Stimulated activated naive CD8-positive, alpha-beta T cell treated with anti-CD3 and anti-CD28 coated beads, Interleukin-15, Interleukin-2, amounts not matched to agents 100 ng/mL and 50 ng/mL, for 24 hours (primary cell): Measurements from ENCODE around the gene NADSYN1.

Experiments
- H3K27ac Mint-ChIP-seq: one replicate; pipeline ENCODE4 v1.8.0; 2021; ENCODE audit warnings: mild to moderate bottlenecking, mixed read lengths
- H3K27me3 Mint-ChIP-seq: one replicate; pipeline ENCODE4 v1.8.0; 2021; ENCODE audit warnings: mixed read lengths
- H3K36me3 Mint-ChIP-seq: one replicate; pipeline ENCODE4 v1.8.0; 2021; ENCODE audit warnings: low read depth, mixed read lengths
- H3K4me1 Mint-ChIP-seq: one replicate; pipeline ENCODE4 v1.8.0; 2021; ENCODE audit warnings: low read depth, mixed read lengths
- H3K4me3 Mint-ChIP-seq: one replicate; pipeline ENCODE4 v1.8.0; 2021; ENCODE audit warnings: mild to moderate bottlenecking, mixed read lengths
- H3K9me3 Mint-ChIP-seq: one replicate; pipeline ENCODE4 v1.8.0; 2021; ENCODE audit warnings: mixed read lengths

NADSYN1 gene

GRCh38 chr11:71496421-71496820, 43.4 kb downstream of the NADSYN1 start:
- peaks cover 4% of the 10 kb centered on the region for H3K4me1 Mint-ChIP-seq
- no peaks in the 10 kb centered on the region for H3K27me3 Mint-ChIP-seq
- no peaks in the 10 kb centered on the region for H3K9me3 Mint-ChIP-seq
- peaks cover 86% of the 10 kb centered on the region for H3K36me3 Mint-ChIP-seq
- no peak overlapping the region for H3K4me3 Mint-ChIP-seq
- no peak overlapping the region for H3K27ac Mint-ChIP-seq

GRCh38 chr11:71498091-71498490, 45.1 kb downstream of the NADSYN1 start:
- no peak overlapping the region for H3K27ac Mint-ChIP-seq
- H3K36me3 Mint-ChIP-seq, result peaks cover 72% of the 10 kb centered on the region
- peaks cover 4% of the 10 kb centered on the region for H3K4me1 Mint-ChIP-seq
- H3K27me3 Mint-ChIP-seq, result no peaks in the 10 kb centered on the region
- H3K4me3 Mint-ChIP-seq, result no peak overlapping the region
- H3K9me3 Mint-ChIP-seq, result no peaks in the 10 kb centered on the region

DNA sequence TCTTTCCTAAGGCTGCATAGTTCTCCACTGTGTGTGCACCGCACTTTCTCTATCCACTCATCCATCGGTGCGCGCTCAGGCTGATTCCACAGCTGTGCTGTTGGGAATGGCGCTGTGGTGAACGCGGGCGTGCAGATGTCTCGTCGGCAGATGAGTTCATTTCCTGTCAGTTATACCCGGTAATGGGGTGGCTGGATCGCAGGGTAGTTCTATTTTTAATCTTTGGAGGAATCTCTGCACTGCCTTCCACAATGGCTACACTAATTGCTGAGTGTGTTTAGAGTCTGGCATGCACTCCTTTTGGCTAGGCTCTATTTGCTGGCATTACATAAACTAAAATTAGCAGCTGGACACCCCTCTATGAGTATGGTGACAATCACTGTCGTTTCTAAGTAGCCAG, 46.1 kb downstream of the NADSYN1 start:
- H3K27me3 Mint-ChIP-seq, result no peaks in the 10 kb centered on the region
- peaks cover 64% of the 10 kb centered on the region for H3K36me3 Mint-ChIP-seq
- H3K9me3 Mint-ChIP-seq, result no peaks in the 10 kb centered on the region
- H3K4me1 Mint-ChIP-seq, result peaks cover 4% of the 10 kb centered on the region
- H3K27ac Mint-ChIP-seq, result no peak overlapping the region
- H3K4me3 Mint-ChIP-seq, result no peak overlapping the region

DNA sequence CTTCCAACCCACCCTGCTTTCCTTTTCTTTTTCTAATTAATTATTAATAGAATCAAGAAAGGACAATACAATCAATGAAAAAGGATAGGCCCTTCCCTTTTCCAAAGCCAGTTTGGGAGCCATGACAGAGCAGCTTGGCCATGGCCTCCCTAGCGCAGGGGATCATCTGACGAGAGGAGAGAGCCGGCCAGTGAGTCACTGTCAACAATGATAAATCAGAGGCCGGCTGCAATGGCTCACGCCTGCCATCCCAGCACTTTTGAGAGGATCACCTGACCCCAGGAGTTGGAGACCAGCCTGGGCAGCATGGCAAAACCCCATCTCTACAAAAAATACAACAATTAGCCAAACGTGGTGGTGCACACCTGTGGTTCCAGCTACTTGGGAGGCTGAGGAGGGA, 46.5 kb downstream of the NADSYN1 start:
- Mint-ChIP-seq H3K4me3 (no peak overlapping the region), H3K9me3 (peaks cover 1% of the 10 kb centered on the region), H3K27ac (no peak overlapping the region), H3K27me3 (no peaks in the 10 kb centered on the region), H3K4me1 (peaks cover 4% of the 10 kb centered on the region), H3K36me3 (peaks cover 62% of the 10 kb centered on the region)

GRCh38 chr11:71500601-71501021, 47.6 kb downstream of the NADSYN1 start:
- Mint-ChIP-seq H3K9me3 (peaks cover 3% of the 10 kb centered on the region), H3K27ac (no peak overlapping the region), H3K4me3 (no peak overlapping the region), H3K4me1 (peaks cover 4% of the 10 kb centered on the region), H3K27me3 (no peaks in the 10 kb centered on the region), H3K36me3 (peaks cover 62% of the 10 kb centered on the region)

DNA sequence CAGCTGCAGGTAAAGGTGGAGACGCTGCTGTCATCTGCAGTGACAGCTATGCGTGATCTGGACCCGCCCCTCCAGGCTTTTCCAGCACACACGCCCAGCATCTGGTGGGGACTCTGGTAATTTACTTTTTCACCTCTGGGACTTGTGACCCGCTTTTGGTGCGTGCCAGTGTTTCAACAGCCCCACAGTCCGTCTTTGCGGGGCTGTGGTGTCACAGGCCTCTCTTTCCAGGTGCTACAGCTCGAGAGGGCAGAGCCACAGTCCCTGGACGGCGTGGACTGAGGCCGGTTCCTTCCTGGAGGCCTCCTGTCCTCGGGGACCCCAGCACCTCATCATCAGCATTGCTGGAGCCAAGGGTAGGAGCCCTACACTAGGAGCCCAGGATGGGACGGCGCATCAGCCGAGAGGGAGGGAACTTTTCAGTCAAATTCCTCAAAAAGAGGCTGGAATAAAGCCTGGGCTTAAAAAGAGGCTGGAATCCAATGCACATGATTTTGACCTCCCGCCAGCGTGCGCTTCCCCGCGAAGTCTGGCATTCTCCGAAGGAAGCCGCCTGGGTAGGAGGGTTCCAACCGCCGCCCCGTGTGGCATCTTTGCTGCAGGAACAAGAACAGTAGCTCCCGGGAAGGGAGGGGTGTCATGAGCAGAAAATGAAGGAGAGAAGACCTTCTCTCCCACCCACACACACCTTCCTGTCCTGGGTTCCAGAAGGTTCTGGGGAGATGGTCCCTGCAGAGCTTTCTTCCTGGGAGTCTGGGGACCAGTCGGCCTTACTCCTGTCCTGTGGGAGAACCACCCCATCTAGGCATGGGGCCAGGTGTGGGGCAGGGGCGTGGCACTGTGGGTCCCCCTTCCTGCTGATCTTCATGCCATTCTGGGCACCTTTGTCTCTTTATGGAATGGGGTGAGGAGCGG, 48.3 kb downstream of the NADSYN1 start:
- no peak overlapping the region for H3K27ac Mint-ChIP-seq
- no peak overlapping the region for H3K4me3 Mint-ChIP-seq
- H3K4me1 Mint-ChIP-seq, result peaks cover 4% of the 10 kb centered on the region
- peaks cover 59% of the 10 kb centered on the region for H3K36me3 Mint-ChIP-seq
- H3K27me3 Mint-ChIP-seq, result no peaks in the 10 kb centered on the region
- H3K9me3 Mint-ChIP-seq, result peaks cover 3% of the 10 kb centered on the region

DNA sequence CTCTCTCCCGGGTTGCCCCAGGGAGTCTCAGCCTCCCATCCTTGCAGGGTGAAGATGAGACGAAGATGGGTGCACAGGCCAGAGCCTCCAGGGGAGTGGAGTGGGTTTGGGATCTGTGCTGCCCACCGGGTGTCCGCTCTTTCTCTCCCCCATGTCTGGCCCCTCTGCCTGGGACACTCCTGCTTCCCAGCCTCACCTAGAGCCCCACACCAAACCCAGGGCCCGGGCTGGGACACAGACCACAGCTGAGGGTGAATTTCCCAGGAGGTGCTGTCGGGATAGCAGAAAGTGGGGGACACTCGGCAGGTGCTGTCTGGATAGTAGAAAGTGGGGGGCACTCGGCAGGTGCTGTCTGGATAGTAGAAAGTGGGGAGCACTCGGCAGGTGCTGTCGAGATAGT, 49.0 kb downstream of the NADSYN1 start:
- Mint-ChIP-seq H3K36me3 (peaks cover 58% of the 10 kb centered on the region), H3K27ac (no peak overlapping the region), H3K9me3 (peaks cover 8% of the 10 kb centered on the region), H3K4me3 (no peak overlapping the region), H3K27me3 (no peaks in the 10 kb centered on the region), H3K4me1 (peaks cover 4% of the 10 kb centered on the region)

DNA sequence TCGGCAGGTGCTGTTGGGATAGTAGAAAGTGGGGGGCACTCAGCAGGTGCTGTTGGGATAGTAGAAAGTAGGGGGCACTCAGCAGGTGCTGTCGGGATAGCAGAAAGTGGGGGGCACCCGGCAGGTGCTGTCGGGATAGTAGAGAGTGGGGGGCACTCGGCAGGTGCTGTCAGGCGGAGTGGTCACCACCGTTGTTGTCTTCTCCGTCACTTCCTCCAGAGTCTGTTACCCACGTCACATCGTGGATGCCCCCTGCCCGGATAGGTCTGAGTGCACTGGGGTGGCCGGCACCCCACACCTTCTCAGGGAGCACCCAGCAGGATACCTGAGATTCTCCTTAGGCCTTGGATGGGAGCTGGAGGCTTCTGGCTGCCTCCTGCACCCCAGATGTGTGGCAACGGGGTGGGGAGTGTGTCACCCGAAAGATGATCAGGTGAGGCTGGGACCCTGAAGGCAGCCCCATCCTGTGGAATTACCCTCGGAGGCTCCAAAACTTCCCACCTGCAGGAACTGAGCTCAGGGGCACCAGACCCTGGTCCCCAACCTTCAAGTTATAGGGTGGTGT, 50.0 kb downstream of the NADSYN1 start:
- H3K4me1 Mint-ChIP-seq, result peaks cover 4% of the 10 kb centered on the region
- peaks cover 11% of the 10 kb centered on the region for H3K9me3 Mint-ChIP-seq
- H3K27me3 Mint-ChIP-seq, result no peaks in the 10 kb centered on the region
- H3K36me3 Mint-ChIP-seq, result peaks cover 52% of the 10 kb centered on the region
- no peak overlapping the region for H3K4me3 Mint-ChIP-seq
- H3K27ac Mint-ChIP-seq, result no peak overlapping the region

DNA sequence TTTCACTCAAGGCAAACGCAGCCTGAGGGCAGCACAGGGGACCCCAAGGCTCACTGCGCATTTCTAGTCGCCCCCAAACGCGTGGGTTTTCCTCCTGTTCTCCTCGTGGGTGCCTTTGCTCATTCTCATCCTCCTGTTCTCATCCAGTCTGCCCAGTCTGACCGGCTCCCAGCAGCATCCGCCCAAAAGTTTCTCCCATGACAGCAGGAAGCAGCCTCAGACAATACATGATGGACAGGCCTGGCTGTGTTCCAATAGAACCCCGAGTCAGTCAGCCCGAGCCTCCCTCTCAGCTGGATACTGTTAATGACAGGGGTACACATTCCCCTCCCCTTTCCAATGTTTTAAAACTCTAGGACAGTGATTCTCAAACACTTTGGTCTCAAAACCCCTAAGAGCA, 51.5 kb downstream of the NADSYN1 start:
- no peaks in the 10 kb centered on the region for H3K4me1 Mint-ChIP-seq
- H3K27ac Mint-ChIP-seq, result no peak overlapping the region
- H3K36me3 Mint-ChIP-seq, result peaks cover 44% of the 10 kb centered on the region
- no peak overlapping the region for H3K4me3 Mint-ChIP-seq
- peaks cover 23% of the 10 kb centered on the region for H3K9me3 Mint-ChIP-seq
- no peaks in the 10 kb centered on the region for H3K27me3 Mint-ChIP-seq

GRCh38 chr11:71505001-71505400, 52.0 kb downstream of the NADSYN1 start:
- Mint-ChIP-seq H3K27ac (no peak overlapping the region), H3K4me1 (no peaks in the 10 kb centered on the region), H3K9me3 (peaks cover 28% of the 10 kb centered on the region), H3K27me3 (no peaks in the 10 kb centered on the region), H3K4me3 (no peak overlapping the region), H3K36me3 (peaks cover 46% of the 10 kb centered on the region)

DNA sequence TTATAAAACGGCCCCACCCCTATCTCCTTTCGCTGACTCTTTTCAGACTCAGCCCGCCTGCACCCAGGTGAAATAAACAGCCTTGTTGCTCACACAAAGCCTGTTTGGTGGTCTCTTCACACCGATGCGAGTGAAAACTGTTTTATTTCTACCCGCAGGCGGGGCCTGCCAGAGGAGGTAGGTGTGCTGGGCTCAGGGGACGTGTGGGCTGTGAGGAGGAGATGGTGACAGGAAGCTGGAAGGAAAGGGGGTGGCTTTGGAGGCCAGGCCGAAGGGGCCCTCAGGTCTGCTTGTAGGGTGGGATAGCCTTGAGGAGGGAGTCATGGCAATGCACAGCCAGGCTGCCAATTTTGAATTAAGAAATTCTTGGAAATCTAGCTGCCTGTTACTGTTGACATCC, 52.8 kb downstream of the NADSYN1 start:
- Mint-ChIP-seq H3K36me3 (peaks cover 38% of the 10 kb centered on the region), H3K27ac (no peak overlapping the region)

DNA sequence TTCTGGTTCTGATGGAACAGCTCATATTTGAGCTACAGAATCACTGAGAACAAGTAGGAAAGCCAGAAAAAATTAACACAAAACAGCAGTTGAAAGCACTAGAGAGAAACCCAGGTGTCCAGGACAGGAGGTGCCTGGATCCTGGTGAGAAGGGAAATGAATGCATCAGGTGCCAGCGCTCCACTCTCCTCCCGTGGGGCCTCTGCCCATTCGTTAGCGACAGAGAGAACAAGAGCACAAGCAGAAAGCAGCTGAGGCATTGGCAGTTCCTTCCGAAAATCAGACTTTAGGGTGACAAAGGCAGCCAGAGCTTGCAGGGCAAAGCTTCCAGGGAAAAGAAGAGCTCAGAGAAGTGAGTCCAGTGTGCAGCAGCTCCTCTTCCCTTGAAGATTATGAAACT, 54.1 kb downstream of the NADSYN1 start:
- Mint-ChIP-seq H3K36me3 (peaks cover 36% of the 10 kb centered on the region), H3K9me3 (peaks cover 30% of the 10 kb centered on the region), H3K27ac (no peak overlapping the region), H3K4me1 (no peaks in the 10 kb centered on the region), H3K27me3 (no peaks in the 10 kb centered on the region), H3K4me3 (no peak overlapping the region)

More for the DNA sequence above, 52.8 kb downstream of the NADSYN1 start:
- H3K9me3 Mint-ChIP-seq, result peaks cover 30% of the 10 kb centered on the region
- H3K27me3 Mint-ChIP-seq, result no peaks in the 10 kb centered on the region
- no peaks in the 10 kb centered on the region for H3K4me1 Mint-ChIP-seq
- H3K4me3 Mint-ChIP-seq, result no peak overlapping the region

GRCh38 chr11:71518506-71519471, 65.8 kb downstream of the NADSYN1 start:
- Mint-ChIP-seq H3K4me1 (no peaks in the 10 kb centered on the region), H3K4me3 (no peak overlapping the region), H3K27me3 (no peaks in the 10 kb centered on the region), H3K9me3 (peaks cover 3% of the 10 kb centered on the region), H3K36me3 (no peaks in the 10 kb centered on the region), H3K27ac (no peak overlapping the region)

DNA sequence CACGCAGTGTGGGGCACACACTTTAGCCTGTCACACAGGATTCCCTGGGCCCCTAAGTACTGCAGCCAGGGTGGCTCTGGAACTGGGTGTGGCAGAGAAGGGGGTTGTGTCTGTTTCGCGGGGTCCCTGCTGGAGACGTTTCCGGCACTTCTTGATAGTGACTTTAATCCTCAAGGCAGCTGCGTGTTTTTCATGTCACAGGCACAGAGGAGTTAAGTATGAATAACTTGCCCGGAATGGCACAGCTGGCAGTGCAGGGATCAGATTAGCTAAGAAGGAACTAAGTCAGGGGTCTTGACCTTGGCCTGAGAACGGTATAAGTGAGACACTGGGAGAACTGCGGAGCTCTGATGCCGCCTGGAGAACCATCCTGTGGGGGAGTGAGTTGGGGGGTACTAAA, 66.5 kb downstream of the NADSYN1 start:
- no peaks in the 10 kb centered on the region for H3K4me1 Mint-ChIP-seq
- H3K36me3 Mint-ChIP-seq, result no peaks in the 10 kb centered on the region
- no peak overlapping the region for H3K27ac Mint-ChIP-seq
- no peak overlapping the region for H3K4me3 Mint-ChIP-seq
- H3K9me3 Mint-ChIP-seq, result peaks cover 3% of the 10 kb centered on the region
- H3K27me3 Mint-ChIP-seq, result no peaks in the 10 kb centered on the region
